Frontal cortex (tissue), 4 donors: ENCODE data around the gene C11orf21. TPM values are rescaled to one million over a fixed set of nuclear protein-coding genes. Genes with fewer than 3 reads are reported as not detected.

Source experiments
- DNase-seq, 2 donors: peaks; one replicate each; pipeline ENCODE4 v3.0.0; 2012; ENCODE audit warnings: low spot score in 2 of 2
- FAIRE-seq: peaks from 2 replicates; lab custom pipeline; 2012; peaks lifted over from hg19 to GRCh38; lab: Jason Lieb, UNC
- total RNA-seq: library from RNA; depleted of rRNA; stranded (reverse); fragments of >200 nt; gene quantifications from one replicate; pipeline ENCODE4 v1.2.3, GENCODE V29; 2014
- donor health status: control.
- donor health status: control.
- donor health status: control.

Gene C11orf21
- total RNA-seq, 1 donor from 2014 or later, result under 0.01 TPM

- no peak for FAIRE-seq
- DNase-seq, result no peak
Observed at GRCh38 chr11:2264366-2265053, 37.2 kb downstream of the C11orf21 start.

DNA sequence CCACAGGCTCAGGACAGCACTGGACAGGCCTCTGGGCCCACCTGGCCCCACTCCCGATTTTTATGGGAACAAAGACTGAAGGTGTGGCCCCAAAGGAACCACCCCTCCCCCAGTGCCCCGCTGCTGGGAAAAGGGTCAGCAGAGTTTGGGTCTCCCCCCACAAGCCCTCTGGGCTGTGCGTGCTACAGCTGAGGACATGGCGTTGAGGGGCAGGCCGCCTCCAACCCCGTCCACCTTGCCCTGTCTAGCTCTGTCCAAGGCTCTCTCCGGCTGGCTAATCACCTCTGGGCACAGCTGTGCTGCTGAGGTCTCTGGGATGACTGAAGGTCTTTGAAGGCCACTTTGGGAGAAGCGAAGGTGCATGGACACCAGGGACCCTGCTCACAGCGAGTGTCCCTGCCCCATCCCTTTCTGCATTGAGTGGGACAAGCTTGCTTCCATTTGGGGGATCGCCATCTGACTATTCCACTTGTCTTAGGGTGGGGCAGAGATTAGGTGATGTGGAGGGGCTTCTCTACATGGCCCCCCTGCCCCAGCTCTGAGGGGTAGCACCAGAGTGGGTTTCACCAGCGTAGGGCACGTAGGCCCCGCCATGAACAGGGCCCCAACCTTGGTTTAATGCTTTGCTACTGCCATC, 37.9 kb downstream of the C11orf21 start:
- DNase-seq (no peak), FAIRE-seq (no peak)

- DNase-seq (no peak), FAIRE-seq (no peak)
Observed at GRCh38 chr11:2263071-2263565, 38.6 kb downstream of the C11orf21 start.

DNA sequence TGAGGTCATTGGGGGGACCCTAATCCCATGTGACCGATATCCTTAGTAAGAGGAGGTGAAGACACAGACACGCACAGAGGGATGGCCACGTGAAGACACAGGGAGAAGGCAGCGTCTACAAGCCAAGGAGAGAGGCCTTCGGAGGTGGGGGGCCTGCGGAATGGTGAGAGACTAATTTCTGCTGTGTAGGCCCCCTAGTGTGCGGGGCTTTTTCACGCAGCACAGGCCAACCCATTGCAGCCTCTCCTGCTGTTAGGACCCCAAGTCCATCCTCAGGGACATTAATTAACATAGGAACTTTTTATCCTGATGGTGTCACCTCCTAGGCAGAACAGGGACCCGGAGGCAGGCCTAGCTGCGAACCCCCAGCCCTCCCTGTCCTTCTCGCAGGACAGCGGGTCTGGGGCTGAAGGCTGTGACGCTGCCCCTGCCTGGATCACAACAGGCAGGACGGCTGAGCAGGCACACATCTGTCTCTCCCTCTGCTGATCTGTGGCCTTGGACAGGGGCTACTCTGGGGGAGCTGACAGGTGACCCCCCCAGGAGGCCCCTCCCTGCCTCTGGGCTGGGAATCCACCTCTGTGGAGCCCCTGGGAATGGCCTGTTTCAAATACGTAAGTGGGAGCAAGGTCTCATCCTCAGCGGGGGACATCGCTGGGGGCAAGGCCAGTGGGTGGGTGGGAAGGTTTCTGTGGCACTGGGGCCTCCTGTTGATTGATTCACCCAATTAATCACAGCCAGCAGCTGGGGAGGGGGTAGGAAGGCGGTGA, 39.2 kb downstream of the C11orf21 start:
- no peak for FAIRE-seq
- no peak for DNase-seq

DNA sequence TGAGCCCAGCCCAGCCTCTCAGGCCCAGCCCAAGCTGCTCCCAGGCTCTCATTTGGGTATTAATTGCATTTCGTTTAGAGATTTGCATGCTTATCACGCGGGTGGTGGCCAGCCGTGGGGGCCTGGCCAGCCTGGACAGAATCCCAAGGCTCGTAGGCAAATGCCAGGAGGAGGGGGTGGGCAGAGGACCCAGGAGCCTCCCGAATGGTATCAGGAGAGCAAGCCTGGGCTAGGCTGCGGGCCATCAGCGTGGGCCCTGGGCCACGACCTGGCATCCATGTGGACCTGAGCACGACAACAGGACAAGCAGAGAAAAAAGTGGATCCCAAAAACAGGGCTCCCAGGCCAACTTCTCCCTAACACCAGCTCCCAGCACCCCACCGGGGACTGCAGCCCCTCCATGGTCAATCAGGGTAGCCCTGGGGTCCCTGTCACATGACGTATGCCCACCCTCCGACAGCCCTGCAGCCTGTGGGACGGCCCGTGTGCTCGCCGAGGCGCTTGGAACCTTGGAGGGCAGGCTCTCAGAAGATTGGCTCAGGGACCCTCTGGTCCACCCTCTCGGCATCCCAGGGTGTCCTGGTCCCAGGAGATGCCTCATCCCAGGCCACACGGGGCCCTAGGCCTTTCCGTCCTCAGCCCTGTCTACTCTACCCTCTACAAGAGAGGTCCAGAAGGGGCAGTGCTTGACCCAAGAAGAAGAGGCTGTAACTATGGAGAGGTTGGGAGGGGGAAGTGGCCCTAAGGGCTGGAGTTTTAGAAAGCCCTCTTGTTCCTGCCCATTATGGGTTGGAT, 40.1 kb downstream of the C11orf21 start:
- no peak for FAIRE-seq
- DNase-seq, result no peak

GRCh38 chr11:2260491-2261364, 41.0 kb downstream of the C11orf21 start:
- DNase-seq, result no peak

DNA sequence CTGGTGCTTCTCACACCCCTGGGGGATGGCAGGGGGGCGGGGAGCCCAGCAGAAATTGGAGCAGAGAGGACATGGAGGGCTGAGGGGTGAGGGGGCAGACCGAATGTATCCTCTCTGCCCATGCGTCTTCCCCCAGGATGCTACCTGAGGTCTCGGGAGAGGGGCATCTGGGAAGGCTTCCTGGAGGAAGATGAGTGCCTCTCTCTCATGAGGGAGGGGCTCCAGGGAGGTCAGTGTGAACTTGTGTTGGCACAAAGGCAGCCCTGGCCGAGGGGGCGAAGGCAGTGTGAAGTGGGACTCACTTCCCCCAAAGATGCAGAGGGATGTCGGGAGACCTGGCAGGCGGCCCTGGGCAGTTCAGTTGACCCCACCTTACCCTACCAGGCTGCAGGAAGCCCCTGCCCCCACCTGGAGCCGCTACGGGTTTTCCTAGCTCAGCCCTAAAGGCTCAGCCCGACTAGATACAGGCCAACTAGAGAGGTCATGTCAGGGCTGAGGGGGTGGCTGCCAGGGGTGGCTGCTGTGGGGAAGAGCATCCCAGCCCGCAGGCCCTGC, 41.7 kb downstream of the C11orf21 start:
- no peak for FAIRE-seq
- no peak for DNase-seq

More at GRCh38 chr11:2260491-2261364, 41.0 kb downstream of the C11orf21 start:
- no peak for FAIRE-seq

DNA sequence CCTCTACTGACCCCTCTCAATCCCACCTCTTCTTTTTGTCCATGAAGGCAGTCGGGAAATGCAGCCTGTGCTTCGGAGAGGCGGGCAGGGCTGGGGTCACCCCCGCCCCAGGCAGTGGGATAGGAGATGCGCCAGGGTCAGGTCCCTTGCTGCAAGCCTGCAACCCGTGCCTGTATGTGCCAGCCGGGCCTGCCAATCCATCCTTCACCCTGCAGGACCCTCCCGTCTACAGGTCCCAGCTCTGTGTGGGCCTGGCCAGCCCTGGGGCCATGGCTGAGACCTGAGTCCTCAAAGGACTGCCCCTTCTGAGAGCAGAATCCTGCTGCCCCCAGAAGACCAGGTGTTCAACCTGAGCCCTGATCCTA, 42.3 kb downstream of the C11orf21 start:
- FAIRE-seq (no peak), DNase-seq (no peak)

GRCh38 chr11:2258501-2259465, 42.9 kb downstream of the C11orf21 start:
- FAIRE-seq (no peak), DNase-seq (no peak)

DNA sequence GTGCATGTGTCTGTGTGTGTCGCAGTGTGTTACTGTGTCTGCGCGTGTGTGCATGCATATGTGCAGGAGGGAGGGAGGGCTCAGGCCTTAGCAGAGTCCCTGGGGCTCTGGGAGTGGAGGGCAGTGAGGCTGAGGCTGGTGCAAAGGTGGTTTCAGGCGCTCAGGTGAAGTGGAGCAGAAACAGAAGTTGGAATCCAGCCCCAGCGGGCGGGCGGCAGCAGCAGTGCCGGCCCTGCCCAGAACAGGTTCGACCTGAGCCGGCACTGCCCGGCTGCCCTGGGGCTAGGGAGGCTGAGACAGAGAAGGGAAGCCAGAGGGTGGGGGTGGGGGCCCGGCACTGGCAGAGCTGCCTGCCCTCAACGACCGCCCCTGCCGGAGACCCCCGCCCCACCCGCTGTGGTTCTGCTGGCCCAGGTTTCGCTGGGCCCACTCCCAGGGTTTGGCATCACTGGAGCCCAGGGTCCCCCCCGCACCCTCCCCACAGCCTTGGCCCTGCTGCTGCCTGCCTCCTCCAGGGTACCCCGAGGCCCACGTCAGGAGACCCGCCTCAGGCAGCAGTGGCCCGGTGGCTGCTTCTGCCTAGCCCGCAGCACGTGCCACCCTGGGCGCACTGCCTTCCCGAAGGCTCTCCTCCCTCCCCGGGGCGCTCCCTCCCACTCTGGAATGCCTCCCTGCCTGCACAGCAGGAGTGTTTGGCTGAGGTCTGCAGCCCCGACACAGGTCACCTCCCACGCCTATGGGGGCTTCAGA, 44.6 kb downstream of the C11orf21 start:
- DNase-seq, result no peak
- no peak for FAIRE-seq

- no peak for FAIRE-seq
- no peak for DNase-seq
Observed at GRCh38 chr11:2256293-2256913, 45.3 kb downstream of the C11orf21 start.

GRCh38 chr11:2252018-2252417, 49.7 kb downstream of the C11orf21 start:
- DNase-seq, result no peak
- FAIRE-seq, result no peak

GRCh38 chr11:2251138-2251537, 50.6 kb downstream of the C11orf21 start:
- FAIRE-seq (no peak), DNase-seq (no peak)

- FAIRE-seq (no peak), DNase-seq (no peak)
Observed at GRCh38 chr11:2250485-2250884, 51.2 kb downstream of the C11orf21 start.

DNA sequence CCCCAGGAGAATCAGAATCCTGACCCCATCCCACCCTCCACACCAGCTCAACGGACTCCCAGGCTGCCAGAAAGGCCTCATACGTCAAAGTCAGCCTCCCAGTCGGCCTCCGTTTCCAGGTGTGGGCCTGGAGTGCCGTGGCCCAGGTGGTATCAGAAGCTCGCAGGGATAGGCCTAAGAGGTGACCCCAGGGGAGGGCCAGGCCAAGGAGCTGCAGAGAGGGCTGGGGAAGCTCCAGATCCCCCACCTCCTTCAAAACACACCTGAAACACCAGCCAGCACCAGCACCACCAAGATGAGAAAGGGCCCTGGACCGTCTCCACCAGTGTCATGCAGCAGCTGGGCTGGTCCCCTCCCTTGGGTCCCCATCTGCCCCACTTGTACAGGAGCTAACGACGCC, 51.7 kb downstream of the C11orf21 start:
- no peak for DNase-seq
- FAIRE-seq, result no peak

- FAIRE-seq, result no peak
- no peak for DNase-seq
Observed at GRCh38 chr11:2249189-2249916, 52.4 kb downstream of the C11orf21 start.
